GM10266 (cell line): ENCODE results near the gene SEC14L6.

ENCODE experiments used
- DNase-seq: peaks from one replicate; pipeline ENCODE4 v3.0.0; 2012; ENCODE audit errors: extremely low spot score
- TF ChIP-seq, protein P1 (sequence below): IDR thresholded peaks from 2 replicates; pipeline ENCODE4 v1.5.1; 2012; ENCODE audit warnings: mild to moderate bottlenecking, low read depth; ENCODE audit not compliant: control insufficient read depth, insufficient read depth; ENCODE audit errors: missing control alignments

Gene SEC14L6

DNA sequence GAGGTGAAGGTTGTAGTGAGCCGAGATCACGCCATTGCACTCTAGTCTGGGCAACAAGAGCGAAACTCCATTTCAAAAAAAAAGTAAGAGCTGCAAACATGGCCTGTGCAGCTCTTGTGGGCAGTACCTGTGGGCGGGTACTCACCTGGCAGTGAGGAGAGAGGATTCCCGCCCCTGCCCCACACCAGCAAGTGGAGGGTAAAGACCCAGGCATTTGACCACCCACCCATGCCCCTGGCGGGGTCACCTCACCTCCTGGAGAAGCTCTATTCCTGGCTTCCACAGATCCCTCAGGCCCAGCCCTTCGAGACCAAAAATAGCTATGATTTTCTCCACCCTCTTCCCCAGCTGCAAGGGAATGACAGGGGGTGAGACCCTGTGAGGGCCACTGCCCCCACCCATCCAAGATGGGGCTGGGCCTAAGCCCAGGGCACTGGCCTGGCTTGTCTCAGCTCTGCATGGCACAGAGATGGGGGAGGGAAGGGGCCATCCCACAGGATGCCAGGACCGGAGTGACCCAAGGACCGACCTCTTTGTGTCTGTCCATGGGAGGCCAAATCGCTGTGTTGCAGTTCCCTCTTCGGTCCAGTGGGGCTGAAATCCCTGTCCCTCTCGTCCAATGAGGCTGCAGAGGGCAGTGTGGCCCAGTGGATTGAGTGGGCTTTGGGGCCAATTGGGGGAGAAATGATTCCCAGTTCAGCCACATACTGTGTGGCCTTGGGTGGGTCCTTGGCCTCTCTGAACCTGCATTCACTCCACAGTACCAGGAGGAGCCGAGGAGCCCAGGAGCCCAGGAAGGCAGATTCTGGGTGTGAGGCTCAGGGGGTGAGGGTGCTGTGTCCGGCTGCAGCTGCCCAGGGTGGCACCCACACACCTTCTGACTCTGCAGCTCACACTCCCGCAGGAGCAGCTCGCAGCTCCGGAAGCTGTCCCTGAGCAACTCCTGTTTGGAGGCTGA lies 14.6 kb downstream of the SEC14L6 start:
- no peak for DNase-seq
- TF ChIP-seq, protein P1, sequence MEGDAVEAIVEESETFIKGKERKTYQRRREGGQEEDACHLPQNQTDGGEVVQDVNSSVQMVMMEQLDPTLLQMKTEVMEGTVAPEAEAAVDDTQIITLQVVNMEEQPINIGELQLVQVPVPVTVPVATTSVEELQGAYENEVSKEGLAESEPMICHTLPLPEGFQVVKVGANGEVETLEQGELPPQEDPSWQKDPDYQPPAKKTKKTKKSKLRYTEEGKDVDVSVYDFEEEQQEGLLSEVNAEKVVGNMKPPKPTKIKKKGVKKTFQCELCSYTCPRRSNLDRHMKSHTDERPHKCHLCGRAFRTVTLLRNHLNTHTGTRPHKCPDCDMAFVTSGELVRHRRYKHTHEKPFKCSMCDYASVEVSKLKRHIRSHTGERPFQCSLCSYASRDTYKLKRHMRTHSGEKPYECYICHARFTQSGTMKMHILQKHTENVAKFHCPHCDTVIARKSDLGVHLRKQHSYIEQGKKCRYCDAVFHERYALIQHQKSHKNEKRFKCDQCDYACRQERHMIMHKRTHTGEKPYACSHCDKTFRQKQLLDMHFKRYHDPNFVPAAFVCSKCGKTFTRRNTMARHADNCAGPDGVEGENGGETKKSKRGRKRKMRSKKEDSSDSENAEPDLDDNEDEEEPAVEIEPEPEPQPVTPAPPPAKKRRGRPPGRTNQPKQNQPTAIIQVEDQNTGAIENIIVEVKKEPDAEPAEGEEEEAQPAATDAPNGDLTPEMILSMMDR, result no peak

DNA sequence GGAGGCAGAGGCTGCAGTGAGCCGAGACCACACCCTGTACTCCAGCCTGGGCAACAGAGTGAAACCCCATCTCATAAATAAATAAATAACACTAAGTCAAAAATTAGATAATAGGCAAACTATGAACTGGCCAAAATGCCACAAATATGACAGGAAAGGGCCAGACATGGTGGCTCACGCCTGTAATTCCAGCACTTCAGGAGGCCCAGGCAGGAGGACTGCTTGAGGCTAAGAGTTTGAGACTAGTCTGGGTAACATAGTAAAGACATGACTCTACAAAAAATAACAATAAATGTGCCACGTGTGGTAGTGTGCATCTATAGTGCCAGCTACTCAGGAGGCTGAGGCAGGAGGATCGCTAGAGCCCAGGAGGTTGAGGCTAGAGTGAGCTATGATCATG lies 19.9 kb downstream of the SEC14L6 start:
- TF ChIP-seq, protein P1, result no peak
- DNase-seq, result no peak

DNA sequence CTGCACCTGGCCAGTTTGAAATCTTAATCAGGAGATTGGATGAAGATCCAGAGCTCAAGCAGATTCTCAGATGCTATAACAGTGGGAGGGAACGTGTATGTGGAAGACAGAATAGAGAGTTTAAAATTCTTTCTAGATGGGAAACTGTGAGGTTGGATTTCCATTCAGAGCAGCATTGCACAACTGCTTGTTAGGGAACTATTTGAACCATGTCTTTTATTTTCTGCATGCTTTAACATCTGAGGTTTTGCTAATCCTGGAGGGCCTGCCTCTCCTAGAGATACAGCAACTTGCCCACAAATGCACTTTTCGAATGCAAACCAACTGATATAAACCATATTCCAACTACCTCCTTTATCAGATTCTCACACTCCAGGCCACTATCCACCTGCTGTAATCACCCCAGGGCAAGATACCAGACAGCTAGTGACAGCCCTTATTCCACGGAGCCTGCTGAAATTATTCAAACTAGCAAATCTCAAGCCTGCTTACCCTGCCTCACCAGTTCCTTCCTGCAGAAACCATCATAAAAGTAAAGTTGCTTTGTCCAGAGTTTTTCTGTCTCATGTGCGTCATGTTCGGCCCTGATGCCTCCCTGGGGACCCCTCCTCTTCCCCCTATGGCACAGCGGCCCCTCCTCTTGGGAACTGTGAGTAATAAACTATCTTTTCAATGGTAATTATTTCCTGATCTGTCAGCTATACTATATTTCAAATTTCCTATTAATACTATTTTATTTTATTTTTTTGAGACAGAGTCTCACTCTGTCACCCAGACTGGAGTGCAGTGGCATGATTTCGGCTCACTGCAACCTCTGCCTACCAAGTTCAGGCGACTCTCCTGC lies 22.7 kb downstream of the SEC14L6 start:
- TF ChIP-seq, protein P1, result no peak
- DNase-seq, result no peak

DNA sequence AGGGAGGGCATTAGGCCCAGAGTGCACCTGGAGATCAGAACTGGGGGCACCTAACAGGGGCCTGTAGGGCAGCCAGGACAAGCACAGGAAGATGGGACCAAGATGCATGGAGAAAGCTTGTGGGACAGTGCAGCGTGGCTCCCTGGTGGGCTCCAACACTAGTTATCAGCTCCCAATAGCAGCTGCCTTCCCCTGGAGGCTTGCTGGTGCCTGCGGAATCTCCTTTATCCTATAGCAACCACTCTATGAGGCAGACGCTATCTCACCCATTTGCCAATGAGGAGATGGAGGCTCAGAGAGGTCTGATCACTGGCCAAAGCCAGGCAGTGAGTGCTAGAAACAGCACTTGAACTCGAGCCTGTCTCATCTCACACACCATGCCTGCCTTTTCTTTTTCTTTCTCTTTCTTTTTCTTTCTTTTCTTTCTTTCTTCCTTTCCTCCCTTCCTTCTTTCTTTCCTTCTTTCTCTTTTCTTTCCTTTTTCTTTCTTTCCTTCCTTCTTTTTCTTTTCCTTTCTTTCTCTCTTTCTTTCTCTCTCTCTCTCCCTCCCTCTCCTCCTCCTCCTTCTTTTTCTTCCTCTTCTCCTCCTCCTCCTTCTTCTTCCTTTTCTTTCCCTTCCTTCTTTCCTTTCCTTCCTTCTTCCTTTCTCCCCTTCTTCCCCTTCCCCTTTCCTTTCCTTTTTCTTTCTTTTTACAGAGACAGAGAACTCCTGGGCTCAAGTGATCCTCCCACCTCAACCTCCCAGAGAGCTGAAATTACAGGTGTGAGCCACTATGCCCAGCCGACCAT lies 25.0 kb downstream of the SEC14L6 start:
- TF ChIP-seq, protein P1, result no peak
- DNase-seq, result no peak

DNA sequence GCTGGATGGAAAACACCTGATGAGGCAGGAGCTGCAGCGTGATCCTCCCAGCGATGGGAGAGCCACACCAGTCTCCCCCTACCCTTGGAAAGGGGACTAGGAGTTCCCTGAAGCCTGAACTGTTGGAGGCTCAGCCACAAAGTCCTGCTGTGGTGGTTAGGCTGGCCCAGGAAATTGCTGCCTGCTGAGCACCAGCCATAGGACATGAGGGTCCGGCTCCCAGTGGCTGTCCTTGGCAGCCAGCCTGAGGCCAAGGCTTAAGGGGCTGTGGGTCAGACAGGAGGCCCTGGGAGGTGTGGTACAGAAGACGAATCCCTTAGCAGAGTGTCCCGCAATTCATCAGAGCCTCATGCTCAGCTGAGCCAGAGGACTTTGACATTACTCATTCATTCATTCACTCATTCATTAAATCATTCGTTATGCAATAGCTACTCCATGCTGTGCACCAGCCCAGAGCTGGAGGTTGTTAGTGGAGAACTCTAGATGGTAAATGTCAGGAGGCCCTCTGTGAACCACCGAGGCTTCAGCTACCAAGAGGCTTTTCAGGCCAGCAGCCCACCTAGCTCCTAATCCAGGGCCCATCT lies 26.6 kb downstream of the SEC14L6 start:
- TF ChIP-seq, protein P1, result no peak
- no peak for DNase-seq

DNA sequence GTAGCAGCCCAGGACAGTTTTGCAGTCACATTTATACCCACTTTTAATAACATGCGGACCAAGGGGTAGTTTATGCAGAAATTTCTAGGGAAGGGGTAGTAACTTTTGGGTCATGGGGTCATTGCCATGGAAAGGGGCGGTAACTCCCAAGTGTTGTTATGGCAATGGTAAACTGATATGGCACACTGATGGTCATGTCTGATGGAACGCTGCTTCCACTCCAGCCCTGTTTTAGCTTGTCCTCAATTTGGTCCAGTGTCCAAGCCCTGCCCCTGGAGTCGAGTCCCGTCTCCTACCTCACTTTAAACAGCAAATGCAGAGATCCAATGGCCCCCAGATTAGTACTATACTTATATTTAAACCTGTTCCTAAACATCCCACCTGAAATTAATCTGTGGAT lies 29.8 kb downstream of the SEC14L6 start:
- DNase-seq, result no peak
- TF ChIP-seq, protein P1, result no peak
